HepG2 (cell line): ENCODE results near the gene TSACC. TPM values are rescaled to one million over a fixed set of nuclear protein-coding genes. Genes with fewer than 3 reads are reported as not detected.
A peak's percentile ranks its signal among the peaks of the same experiment; 100 is the strongest.

ENCODE experiments used
- ASH2L ChIP-seq: fragments of 300-600, 200-600 bp; sonication (generic); IDR thresholded peaks from 2 replicates; pipeline ENCODE4 v1.7.0; 2017; ENCODE audit warnings: low read depth, mild to moderate bottlenecking, moderate library complexity, mixed read lengths, low read length; ENCODE audit not compliant: insufficient read length
- HNF4A ChIP-seq: sonication (generic); formaldehyde crosslinking; IDR thresholded peaks from 2 replicates; pipeline ENCODE4 v1.4.0; 2020; ENCODE audit warnings: missing genetic modification reagents
- HNF4G ChIP-seq, 2 experiments: sonication (generic) in 1 of 2; formaldehyde crosslinking in 1 of 2; IDR thresholded peaks; 2 replicates each; pipeline versions ENCODE4 v1.4.0 to v1.6.1; 2011 to 2020; ENCODE audit warnings: borderline replicate concordance in 2 of 2, low read depth in 2 of 2, mild to moderate bottlenecking in 2 of 2, low read length in 1 of 2, missing genetic modification reagents in 1 of 2, moderate library complexity in 1 of 2
- ISL2 ChIP-seq: sonication (generic); formaldehyde crosslinking; IDR thresholded peaks from 2 replicates; pipeline ENCODE4 v1.5.0; 2020; ENCODE audit warnings: missing genetic modification reagents
- NR2F2 ChIP-seq: IDR thresholded peaks from 2 replicates; pipeline ENCODE4 v1.6.1; 2012; ENCODE audit warnings: low read depth, inconsistent platforms, borderline replicate concordance
- SIN3A ChIP-seq: IDR thresholded peaks from 2 replicates; pipeline ENCODE4 v1.6.1; 2011; ENCODE audit warnings: low read depth, mild to moderate bottlenecking, control low read depth, low read length, borderline replicate concordance
- SMAD1 ChIP-seq: sonication (generic); formaldehyde crosslinking; IDR thresholded peaks from 2 replicates; pipeline ENCODE4 v1.4.0; 2020; ENCODE audit warnings: missing genetic modification reagents, low read depth, mild to moderate bottlenecking, borderline replicate concordance
- SYNCRIP ChIP-seq: fragments of 200-400 bp; formaldehyde crosslinking; IDR thresholded peaks from 2 replicates; pipeline ENCODE4 v1.6.1; 2018; ENCODE audit warnings: mild to moderate bottlenecking, low read depth, low read length; ENCODE audit not compliant: insufficient read depth
- THRA ChIP-seq: sonication (generic); formaldehyde crosslinking; IDR thresholded peaks from 2 replicates; pipeline ENCODE4 v1.4.0; 2020; ENCODE audit warnings: missing genetic modification reagents, borderline replicate concordance
- ZBTB20 ChIP-seq: sonication (generic); formaldehyde crosslinking; IDR thresholded peaks from 2 replicates; pipeline ENCODE4 v1.8.1; 2023; ENCODE audit warnings: missing genetic modification reagents, low read depth, mild to moderate bottlenecking, borderline replicate concordance
- ZKSCAN1 ChIP-seq: fragments of 150-350 bp; IDR thresholded peaks from 2 replicates; pipeline ENCODE4 v1.6.1; 2014; ENCODE audit warnings: low read length
- ZNF10 ChIP-seq: sonication (generic); formaldehyde crosslinking; IDR thresholded peaks from 2 replicates; pipeline ENCODE4 v1.4.0; 2020; ENCODE audit warnings: mild to moderate bottlenecking, low read depth, missing genetic modification reagents, borderline replicate concordance
- ZNF296 ChIP-seq: sonication (generic); formaldehyde crosslinking; conservative IDR thresholded peaks from 2 replicates; pipeline ENCODE4 v1.5.0; 2020; ENCODE audit warnings: mild to moderate bottlenecking, missing genetic modification reagents
- ZNF546 ChIP-seq: sonication (generic); formaldehyde crosslinking; conservative IDR thresholded peaks from 2 replicates; pipeline ENCODE4 v1.8.1; 2023; ENCODE audit warnings: mild to moderate bottlenecking, missing genetic modification reagents
- ZNF639 ChIP-seq: conservative IDR thresholded peaks from 2 replicates; pipeline ENCODE4 v1.6.1; 2018; ENCODE audit warnings: missing genetic modification reagents
- polyA plus RNA-seq, 8 experiments: library from polyadenylated mRNA; depleted of rRNA in 3 of 8; stranded (reverse) in 7 of 8; unstranded in 1 of 8; fragments of >200 nt; fragmentation: Illumina TruSeq in 4 of 8; extraction: Trizol in 4 of 8; gene quantifications; 2 replicates each; pipeline versions ENCODE4 v1.2.1 to v1.2.3, GENCODE V29; 2011 to 2016; ENCODE audit warnings: low read depth in 4 of 8, missing spikeins in 1 of 8, mixed read lengths in 1 of 8; ENCODE audit not compliant: insufficient read depth in 1 of 8
- total RNA-seq, 5 experiments: library from RNA; depleted of rRNA; stranded (reverse); fragments of >200 nt; fragmentation: Illumina TruSeq; extraction: Trizol; gene quantifications; 2 replicates each; pipeline ENCODE4 v1.2.3, GENCODE V29; 2016; ENCODE audit warnings: low read depth in 1 of 5
- TF ChIP-seq, protein P1 (sequence below): sonication (generic); formaldehyde crosslinking; IDR thresholded peaks from 2 replicates; pipeline ENCODE4 v1.4.0; 2020; ENCODE audit warnings: mild to moderate bottlenecking, missing genetic modification reagents
- TF ChIP-seq, protein P2 (sequence below): sonication (generic); formaldehyde crosslinking; IDR thresholded peaks from 2 replicates; pipeline ENCODE4 v1.4.0; 2020; ENCODE audit warnings: missing genetic modification reagents, mild to moderate bottlenecking, borderline replicate concordance
- TF ChIP-seq, protein P3 (sequence below): sonication (generic); formaldehyde crosslinking; IDR thresholded peaks from 2 replicates; pipeline ENCODE4 v1.8.0; 2022; ENCODE audit warnings: missing genetic modification reagents, low read depth, mild to moderate bottlenecking, borderline replicate concordance
- TF ChIP-seq, protein P4 (sequence below): IDR thresholded peaks from 2 replicates; pipeline ENCODE4 v1.6.1; 2016

Gene TSACC
- total and polyA plus RNA-seq, 2 of the 13 experiments (the other 11 are each of a cell fraction or from before 2014, with no cell fraction given) = 1.5 to 2.6 TPM

GRCh38 chr1:156338180-156338976 lies at the start of gene TSACC, which contains the start of gene CCT3 (continued):
- TF ChIP-seq ZNF546 (CRISPR knock-in tag) (0 out of 2 replicates have a peak, but pooled peaks have one; percentile 46), ZBTB20 (CRISPR knock-in tag) (peak; percentile 71; the same call in 1 of the 2 replicates), NR2F2 (no peak), SIN3A (peak; percentile 70; the same call in 1 of the 2 replicates), SMAD1 (CRISPR knock-in tag) (peak; percentile 6; the same call in 1 of the 2 replicates), ZNF639 (CRISPR knock-in tag) (peak; percentile 80), THRA (CRISPR knock-in tag) (peak; percentile 21; the same call in 1 of the 2 replicates), ZKSCAN1 (no peak), HNF4G (IDR thresholded peaks at IDR 0.05; ENCODE audit: borderline replicate concordance, low read depth, low read length) (0 out of 2 replicates have a peak, but pooled peaks have one; percentile 25), HNF4G (CRISPR knock-in tag; IDR thresholded peaks at IDR 0.05; ENCODE audit: borderline replicate concordance, low read depth) (no peak), ISL2 (CRISPR knock-in tag) (peak; percentile 22; the same call in 1 of the 2 replicates), ASH2L (no peak), ZNF10 (CRISPR knock-in tag) (no peak), HNF4A (no peak; the same call in 1 of the 2 replicates), SYNCRIP (no peak), ZNF296 (CRISPR knock-in tag) (no peak)
- TF ChIP-seq, protein P1, sequence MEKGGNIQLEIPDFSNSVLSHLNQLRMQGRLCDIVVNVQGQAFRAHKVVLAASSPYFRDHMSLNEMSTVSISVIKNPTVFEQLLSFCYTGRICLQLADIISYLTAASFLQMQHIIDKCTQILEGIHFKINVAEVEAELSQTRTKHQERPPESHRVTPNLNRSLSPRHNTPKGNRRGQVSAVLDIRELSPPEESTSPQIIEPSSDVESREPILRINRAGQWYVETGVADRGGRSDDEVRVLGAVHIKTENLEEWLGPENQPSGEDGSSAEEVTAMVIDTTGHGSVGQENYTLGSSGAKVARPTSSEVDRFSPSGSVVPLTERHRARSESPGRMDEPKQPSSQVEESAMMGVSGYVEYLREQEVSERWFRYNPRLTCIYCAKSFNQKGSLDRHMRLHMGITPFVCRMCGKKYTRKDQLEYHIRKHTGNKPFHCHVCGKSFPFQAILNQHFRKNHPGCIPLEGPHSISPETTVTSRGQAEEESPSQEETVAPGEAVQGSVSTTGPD (CRISPR knock-in tag) = no peak
- TF ChIP-seq, protein P2, sequence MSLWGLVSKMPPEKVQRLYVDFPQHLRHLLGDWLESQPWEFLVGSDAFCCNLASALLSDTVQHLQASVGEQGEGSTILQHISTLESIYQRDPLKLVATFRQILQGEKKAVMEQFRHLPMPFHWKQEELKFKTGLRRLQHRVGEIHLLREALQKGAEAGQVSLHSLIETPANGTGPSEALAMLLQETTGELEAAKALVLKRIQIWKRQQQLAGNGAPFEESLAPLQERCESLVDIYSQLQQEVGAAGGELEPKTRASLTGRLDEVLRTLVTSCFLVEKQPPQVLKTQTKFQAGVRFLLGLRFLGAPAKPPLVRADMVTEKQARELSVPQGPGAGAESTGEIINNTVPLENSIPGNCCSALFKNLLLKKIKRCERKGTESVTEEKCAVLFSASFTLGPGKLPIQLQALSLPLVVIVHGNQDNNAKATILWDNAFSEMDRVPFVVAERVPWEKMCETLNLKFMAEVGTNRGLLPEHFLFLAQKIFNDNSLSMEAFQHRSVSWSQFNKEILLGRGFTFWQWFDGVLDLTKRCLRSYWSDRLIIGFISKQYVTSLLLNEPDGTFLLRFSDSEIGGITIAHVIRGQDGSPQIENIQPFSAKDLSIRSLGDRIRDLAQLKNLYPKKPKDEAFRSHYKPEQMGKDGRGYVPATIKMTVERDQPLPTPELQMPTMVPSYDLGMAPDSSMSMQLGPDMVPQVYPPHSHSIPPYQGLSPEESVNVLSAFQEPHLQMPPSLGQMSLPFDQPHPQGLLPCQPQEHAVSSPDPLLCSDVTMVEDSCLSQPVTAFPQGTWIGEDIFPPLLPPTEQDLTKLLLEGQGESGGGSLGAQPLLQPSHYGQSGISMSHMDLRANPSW (CRISPR knock-in tag) = 0 out of 2 replicates have a peak, but pooled peaks have one; percentile 45
- TF ChIP-seq, protein P3, sequence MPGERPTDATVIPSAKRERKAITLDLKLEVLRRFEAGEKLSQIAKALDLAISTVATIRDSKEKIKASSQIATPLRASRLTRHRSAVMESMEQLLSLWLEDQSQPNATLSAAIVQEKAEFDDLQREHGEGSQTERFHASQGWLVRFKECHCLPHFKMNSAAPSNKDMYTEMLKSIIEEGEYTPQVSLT (CRISPR knock-in tag) = no peak
- TF ChIP-seq, protein P4, sequence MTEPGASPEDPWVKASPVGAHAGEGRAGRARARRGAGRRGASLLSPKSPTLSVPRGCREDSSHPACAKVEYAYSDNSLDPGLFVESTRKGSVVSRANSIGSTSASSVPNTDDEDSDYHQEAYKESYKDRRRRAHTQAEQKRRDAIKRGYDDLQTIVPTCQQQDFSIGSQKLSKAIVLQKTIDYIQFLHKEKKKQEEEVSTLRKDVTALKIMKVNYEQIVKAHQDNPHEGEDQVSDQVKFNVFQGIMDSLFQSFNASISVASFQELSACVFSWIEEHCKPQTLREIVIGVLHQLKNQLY (CRISPR knock-in tag) = no peak; the same call in 1 of the 2 replicates
